GM23338 (cell line): ENCODE data around the gene CNOT6L. TPM values are rescaled to one million over a fixed set of nuclear protein-coding genes. Genes with fewer than 3 reads are reported as not detected.

Experiments used
- ATAC-seq: fragments of 200-7000 bp; cut with Tn5 transposase; 3 replicates; pipeline ENCODE4 v1.9.1; 2020
- DNase-seq: peaks from one replicate; pipeline ENCODE4 v3.0.0-alpha.2; 2015; ENCODE audit warnings: low spot score
- H2AFZ ChIP-seq: fragments of 200-600 bp; sonication (generic); 2 replicates; pipeline ENCODE4 v1.8.0; 2016; ENCODE audit warnings: antibody characterized with exemption, mild to moderate bottlenecking, moderate library complexity
- H3F3A ChIP-seq: fragments of 200-600 bp; sonication (generic); replicated peaks from 2 replicates; pipeline ENCODE4 v1.8.0; 2017; ENCODE audit warnings: antibody characterized with exemption, mixed run types, low read depth
- H3K27ac ChIP-seq: fragments of 200-600 bp; sonication (generic); 2 replicates; pipeline ENCODE4 v1.6.1; 2016; ENCODE audit warnings: low read depth
- H3K27me3 ChIP-seq: fragments of 200-600 bp; sonication (generic); 2 replicates; pipeline ENCODE4 v1.8.0; 2016; ENCODE audit warnings: mild to moderate bottlenecking, mixed run types, moderate library complexity; ENCODE audit not compliant: insufficient read depth
- H3K36me3 ChIP-seq: fragments of 200-600 bp; sonication (generic); 2 replicates; pipeline ENCODE4 v1.8.0; 2016; ENCODE audit warnings: mild to moderate bottlenecking; ENCODE audit not compliant: insufficient read depth
- H3K4me1 ChIP-seq: fragments of 200-600 bp; sonication (generic); 2 replicates; pipeline ENCODE4 v1.8.0; 2016; ENCODE audit warnings: mild to moderate bottlenecking, moderate library complexity; ENCODE audit not compliant: insufficient read depth
- H3K4me2 ChIP-seq: fragments of 200-600 bp; sonication (generic); 2 replicates; pipeline ENCODE4 v1.7.1; 2017; ENCODE audit warnings: mixed run types
- H3K4me3 ChIP-seq: fragments of 200-600 bp; sonication (generic); 2 replicates; pipeline ENCODE4 v1.6.1; 2016; ENCODE audit warnings: mixed run types
- H3K79me2 ChIP-seq: fragments of 200-600 bp; sonication (generic); replicated peaks from 2 replicates; pipeline ENCODE4 v1.8.0; 2017; ENCODE audit warnings: mild to moderate bottlenecking; ENCODE audit not compliant: insufficient read depth
- H3K9me2 ChIP-seq: fragments of 200-600 bp; sonication (generic); 2 replicates; pipeline ENCODE4 v1.8.0; 2017; ENCODE audit not compliant: insufficient read depth
- H4K20me1 ChIP-seq: fragments of 200-600 bp; sonication (generic); replicated peaks from 2 replicates; pipeline ENCODE4 v1.8.0; 2017; ENCODE audit warnings: mild to moderate bottlenecking; ENCODE audit not compliant: insufficient read depth
- H3K27ac Mint-ChIP-seq: 2 replicates; pipeline ENCODE4 v1.8.0; 2020; ENCODE audit warnings: inconsistent platforms, mild to moderate bottlenecking, moderate library complexity, mixed read lengths
- H3K27me3 Mint-ChIP-seq: 3 replicates; pipeline ENCODE4 v1.8.0; 2022; ENCODE audit warnings: low read depth, mild to moderate bottlenecking, moderate library complexity, mixed read lengths, inconsistent platforms; ENCODE audit not compliant: insufficient read depth, poor library complexity
- H3K36me3 Mint-ChIP-seq: 3 replicates; pipeline ENCODE4 v1.8.0; 2021; ENCODE audit warnings: low read depth, mild to moderate bottlenecking, inconsistent platforms, moderate library complexity, mixed read lengths
- H3K4me1 Mint-ChIP-seq: 3 replicates; pipeline ENCODE4 v1.8.0; 2020; ENCODE audit warnings: mild to moderate bottlenecking, inconsistent platforms, mixed read lengths
- H3K4me3 Mint-ChIP-seq: 3 replicates; pipeline ENCODE4 v1.8.0; 2021; ENCODE audit warnings: moderate library complexity, mild to moderate bottlenecking, inconsistent platforms, mixed read lengths
- H3K9me3 Mint-ChIP-seq: 3 replicates; pipeline ENCODE4 v1.8.0; 2020; ENCODE audit warnings: moderate library complexity, mild to moderate bottlenecking, inconsistent platforms, mixed read lengths
- CREB1 ChIP-seq: fragments of 250-450 bp; sonication (Bioruptor Pico); IDR thresholded peaks from 2 replicates; pipeline ENCODE4 v1.5.0; 2020; ENCODE audit warnings: low read depth, mild to moderate bottlenecking, moderate library complexity
- CTCF ChIP-seq, 2 experiments: fragments of 200-600 bp in 1 of 2; sonication (generic) in 1 of 2; conservative IDR thresholded peaks; 2 replicates each; pipeline versions ENCODE4 v1.5.1 to v1.6.1; 2016 to 2017; ENCODE audit warnings: antibody characterized with exemption in 2 of 2, low read depth in 2 of 2, mild to moderate bottlenecking in 2 of 2, moderate library complexity in 1 of 2
- EZH2 ChIP-seq: fragments of 200-600 bp; sonication (generic); IDR thresholded peaks from one replicate; pipeline ENCODE4 v1.8.0; 2017; ENCODE audit warnings: antibody characterized with exemption, mild to moderate bottlenecking, low read depth; ENCODE audit not compliant: unreplicated experiment
- EZH2phosphoT487 ChIP-seq: fragments of 200-600 bp; sonication (generic); IDR thresholded peaks from one replicate; pipeline ENCODE4 v1.8.1; 2018; ENCODE audit warnings: antibody characterized with exemption; ENCODE audit not compliant: unreplicated experiment
- STAT1 ChIP-seq: IDR thresholded peaks from one replicate; pipeline ENCODE4 v1.6.1; 2016; ENCODE audit warnings: antibody characterized with exemption; ENCODE audit not compliant: unreplicated experiment
- ZNF331 ChIP-seq: fragments of 250-450 bp; sonication (Bioruptor Pico); IDR thresholded peaks from 2 replicates; pipeline ENCODE4 v1.5.0; 2020; ENCODE audit warnings: low read depth, mild to moderate bottlenecking, moderate library complexity
- polyA plus RNA-seq: library from polyadenylated mRNA; unstranded; fragments of >200 nt; fragmentation: Nextera tagmentation; extraction: Ambion mirVana; gene quantifications from 2 replicates; pipeline ENCODE4 v1.2.1, GENCODE V29; 2016
- total RNA-seq: library from RNA; depleted of rRNA; stranded (reverse); fragments of >200 nt; shearing (Covaris generic); gene quantifications from 2 replicates; pipeline ENCODE4 v1.2.3, GENCODE V29; 2014
- TF ChIP-seq, protein P1 (sequence below): IDR thresholded peaks from one replicate; pipeline ENCODE4 v1.6.1; 2018; ENCODE audit warnings: antibody characterized with exemption; ENCODE audit not compliant: unreplicated experiment
- TF ChIP-seq, protein P2 (sequence below): fragments of 250-450 bp; sonication (Bioruptor Pico); IDR thresholded peaks from 2 replicates; pipeline ENCODE4 v1.5.0; 2020; ENCODE audit warnings: mild to moderate bottlenecking, moderate library complexity
- TF ChIP-seq, protein P3 (sequence below): IDR thresholded peaks from 2 replicates; pipeline ENCODE4 v1.6.1; 2016; ENCODE audit warnings: antibody characterized with exemption

Gene CNOT6L
- total and polyA plus RNA-seq, 2 experiments from 2014 or later = 3.2 to 13.9 TPM

DNA sequence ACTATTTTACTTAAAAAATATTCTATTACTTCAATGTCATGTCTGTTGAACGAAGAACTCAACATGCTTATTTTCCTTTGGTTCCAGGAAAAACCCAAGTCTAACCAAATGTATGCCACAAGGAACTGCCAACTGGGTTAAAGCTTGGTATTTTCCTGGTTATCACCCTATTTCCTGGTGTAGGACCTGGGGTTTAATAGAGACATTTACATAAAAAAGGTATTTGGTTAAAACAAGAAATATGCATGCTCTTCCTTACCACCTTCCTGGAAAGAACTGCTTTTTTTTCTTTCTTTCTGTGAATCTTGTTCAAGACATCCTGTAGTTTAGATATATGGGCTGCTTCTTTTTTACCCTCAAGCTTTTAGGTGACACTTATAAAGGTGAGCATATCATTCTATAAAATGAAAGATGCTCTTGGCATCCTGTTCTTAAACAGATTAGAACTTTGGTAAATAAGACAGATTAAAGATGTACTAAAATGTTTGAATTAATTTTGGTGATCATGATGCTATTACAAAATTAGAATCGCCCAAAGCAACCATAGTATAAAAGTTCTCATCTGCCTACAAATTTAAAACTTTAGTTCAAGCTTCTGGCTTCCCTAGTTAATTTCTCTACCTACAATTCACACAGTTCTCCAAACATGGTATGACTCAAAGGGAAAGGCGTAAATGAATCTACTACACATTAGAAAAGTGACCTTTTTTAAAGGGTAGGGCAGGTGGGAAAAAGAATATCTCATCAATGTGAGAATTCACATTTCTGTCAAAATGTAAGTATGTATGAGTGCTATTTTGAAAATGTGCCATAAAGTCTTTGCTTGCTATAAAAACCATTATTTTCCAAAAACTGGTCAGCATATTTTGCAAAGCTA, 103.5 kb downstream of the CNOT6L start:
- no peaks in the 10 kb centered on the region for H3F3A ChIP-seq
- H3K79me2 ChIP-seq = no peaks in the 10 kb centered on the region
- TF ChIP-seq EZH2 (no peak), CREB1 (CRISPR knock-in tag) (no peak), EZH2phosphoT487 (no peak), CTCF (conservative IDR thresholded peaks at IDR 0.05; ENCODE audit: low read depth in 2 of 2) (no peak), STAT1 (no peak), ZNF331 (CRISPR knock-in tag) (no peak)
- TF ChIP-seq, protein P1, sequence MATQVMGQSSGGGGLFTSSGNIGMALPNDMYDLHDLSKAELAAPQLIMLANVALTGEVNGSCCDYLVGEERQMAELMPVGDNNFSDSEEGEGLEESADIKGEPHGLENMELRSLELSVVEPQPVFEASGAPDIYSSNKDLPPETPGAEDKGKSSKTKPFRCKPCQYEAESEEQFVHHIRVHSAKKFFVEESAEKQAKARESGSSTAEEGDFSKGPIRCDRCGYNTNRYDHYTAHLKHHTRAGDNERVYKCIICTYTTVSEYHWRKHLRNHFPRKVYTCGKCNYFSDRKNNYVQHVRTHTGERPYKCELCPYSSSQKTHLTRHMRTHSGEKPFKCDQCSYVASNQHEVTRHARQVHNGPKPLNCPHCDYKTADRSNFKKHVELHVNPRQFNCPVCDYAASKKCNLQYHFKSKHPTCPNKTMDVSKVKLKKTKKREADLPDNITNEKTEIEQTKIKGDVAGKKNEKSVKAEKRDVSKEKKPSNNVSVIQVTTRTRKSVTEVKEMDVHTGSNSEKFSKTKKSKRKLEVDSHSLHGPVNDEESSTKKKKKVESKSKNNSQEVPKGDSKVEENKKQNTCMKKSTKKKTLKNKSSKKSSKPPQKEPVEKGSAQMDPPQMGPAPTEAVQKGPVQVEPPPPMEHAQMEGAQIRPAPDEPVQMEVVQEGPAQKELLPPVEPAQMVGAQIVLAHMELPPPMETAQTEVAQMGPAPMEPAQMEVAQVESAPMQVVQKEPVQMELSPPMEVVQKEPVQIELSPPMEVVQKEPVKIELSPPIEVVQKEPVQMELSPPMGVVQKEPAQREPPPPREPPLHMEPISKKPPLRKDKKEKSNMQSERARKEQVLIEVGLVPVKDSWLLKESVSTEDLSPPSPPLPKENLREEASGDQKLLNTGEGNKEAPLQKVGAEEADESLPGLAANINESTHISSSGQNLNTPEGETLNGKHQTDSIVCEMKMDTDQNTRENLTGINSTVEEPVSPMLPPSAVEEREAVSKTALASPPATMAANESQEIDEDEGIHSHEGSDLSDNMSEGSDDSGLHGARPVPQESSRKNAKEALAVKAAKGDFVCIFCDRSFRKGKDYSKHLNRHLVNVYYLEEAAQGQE = no peak
- TF ChIP-seq, protein P2, sequence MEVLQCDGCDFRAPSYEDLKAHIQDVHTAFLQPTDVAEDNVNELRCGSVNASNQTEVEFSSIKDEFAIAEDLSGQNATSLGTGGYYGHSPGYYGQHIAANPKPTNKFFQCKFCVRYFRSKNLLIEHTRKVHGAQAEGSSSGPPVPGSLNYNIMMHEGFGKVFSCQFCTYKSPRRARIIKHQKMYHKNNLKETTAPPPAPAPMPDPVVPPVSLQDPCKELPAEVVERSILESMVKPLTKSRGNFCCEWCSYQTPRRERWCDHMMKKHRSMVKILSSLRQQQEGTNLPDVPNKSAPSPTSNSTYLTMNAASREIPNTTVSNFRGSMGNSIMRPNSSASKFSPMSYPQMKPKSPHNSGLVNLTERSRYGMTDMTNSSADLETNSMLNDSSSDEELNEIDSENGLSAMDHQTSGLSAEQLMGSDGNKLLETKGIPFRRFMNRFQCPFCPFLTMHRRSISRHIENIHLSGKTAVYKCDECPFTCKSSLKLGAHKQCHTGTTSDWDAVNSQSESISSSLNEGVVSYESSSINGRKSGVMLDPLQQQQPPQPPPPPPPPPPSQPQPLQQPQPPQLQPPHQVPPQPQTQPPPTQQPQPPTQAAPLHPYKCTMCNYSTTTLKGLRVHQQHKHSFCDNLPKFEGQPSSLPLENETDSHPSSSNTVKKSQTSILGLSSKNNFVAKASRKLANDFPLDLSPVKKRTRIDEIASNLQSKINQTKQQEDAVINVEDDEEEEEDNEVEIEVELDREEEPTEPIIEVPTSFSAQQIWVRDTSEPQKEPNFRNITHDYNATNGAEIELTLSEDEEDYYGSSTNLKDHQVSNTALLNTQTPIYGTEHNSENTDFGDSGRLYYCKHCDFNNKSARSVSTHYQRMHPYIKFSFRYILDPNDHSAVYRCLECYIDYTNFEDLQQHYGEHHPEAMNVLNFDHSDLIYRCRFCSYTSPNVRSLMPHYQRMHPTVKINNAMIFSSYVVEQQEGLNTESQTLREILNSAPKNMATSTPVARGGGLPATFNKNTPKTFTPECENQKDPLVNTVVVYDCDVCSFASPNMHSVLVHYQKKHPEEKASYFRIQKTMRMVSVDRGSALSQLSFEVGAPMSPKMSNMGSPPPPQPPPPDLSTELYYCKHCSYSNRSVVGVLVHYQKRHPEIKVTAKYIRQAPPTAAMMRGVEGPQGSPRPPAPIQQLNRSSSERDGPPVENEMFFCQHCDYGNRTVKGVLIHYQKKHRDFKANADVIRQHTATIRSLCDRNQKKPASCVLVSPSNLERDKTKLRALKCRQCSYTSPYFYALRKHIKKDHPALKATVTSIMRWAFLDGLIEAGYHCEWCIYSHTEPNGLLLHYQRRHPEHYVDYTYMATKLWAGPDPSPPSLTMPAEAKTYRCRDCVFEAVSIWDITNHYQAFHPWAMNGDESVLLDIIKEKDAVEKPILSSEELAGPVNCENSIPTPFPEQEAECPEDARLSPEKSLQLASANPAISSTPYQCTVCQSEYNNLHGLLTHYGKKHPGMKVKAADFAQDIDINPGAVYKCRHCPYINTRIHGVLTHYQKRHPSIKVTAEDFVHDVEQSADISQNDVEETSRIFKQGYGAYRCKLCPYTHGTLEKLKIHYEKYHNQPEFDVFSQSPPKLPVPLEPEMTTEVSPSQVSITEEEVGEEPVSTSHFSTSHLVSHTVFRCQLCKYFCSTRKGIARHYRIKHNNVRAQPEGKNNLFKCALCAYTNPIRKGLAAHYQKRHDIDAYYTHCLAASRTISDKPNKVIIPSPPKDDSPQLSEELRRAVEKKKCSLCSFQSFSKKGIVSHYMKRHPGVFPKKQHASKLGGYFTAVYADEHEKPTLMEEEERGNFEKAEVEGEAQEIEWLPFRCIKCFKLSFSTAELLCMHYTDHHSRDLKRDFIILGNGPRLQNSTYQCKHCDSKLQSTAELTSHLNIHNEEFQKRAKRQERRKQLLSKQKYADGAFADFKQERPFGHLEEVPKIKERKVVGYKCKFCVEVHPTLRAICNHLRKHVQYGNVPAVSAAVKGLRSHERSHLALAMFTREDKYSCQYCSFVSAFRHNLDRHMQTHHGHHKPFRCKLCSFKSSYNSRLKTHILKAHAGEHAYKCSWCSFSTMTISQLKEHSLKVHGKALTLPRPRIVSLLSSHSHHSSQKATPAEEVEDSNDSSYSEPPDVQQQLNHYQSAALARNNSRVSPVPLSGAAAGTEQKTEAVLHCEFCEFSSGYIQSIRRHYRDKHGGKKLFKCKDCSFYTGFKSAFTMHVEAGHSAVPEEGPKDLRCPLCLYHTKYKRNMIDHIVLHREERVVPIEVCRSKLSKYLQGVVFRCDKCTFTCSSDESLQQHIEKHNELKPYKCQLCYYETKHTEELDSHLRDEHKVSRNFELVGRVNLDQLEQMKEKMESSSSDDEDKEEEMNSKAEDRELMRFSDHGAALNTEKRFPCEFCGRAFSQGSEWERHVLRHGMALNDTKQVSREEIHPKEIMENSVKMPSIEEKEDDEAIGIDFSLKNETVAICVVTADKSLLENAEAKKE = no peak
- TF ChIP-seq, protein P3, sequence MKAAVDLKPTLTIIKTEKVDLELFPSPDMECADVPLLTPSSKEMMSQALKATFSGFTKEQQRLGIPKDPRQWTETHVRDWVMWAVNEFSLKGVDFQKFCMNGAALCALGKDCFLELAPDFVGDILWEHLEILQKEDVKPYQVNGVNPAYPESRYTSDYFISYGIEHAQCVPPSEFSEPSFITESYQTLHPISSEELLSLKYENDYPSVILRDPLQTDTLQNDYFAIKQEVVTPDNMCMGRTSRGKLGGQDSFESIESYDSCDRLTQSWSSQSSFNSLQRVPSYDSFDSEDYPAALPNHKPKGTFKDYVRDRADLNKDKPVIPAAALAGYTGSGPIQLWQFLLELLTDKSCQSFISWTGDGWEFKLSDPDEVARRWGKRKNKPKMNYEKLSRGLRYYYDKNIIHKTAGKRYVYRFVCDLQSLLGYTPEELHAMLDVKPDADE = no peak
- Mint-ChIP-seq H3K4me1 (peaks cover 43% of the 10 kb centered on the region), H3K27ac (peak overlapping the region; percentile 79), H3K27me3 (no peaks in the 10 kb centered on the region), H3K9me3 (no peaks in the 10 kb centered on the region), H3K36me3 (no peaks in the 10 kb centered on the region), H3K4me3 (no peak overlapping the region)
- H2AFZ ChIP-seq = no peak overlapping the region
- H3K4me2 ChIP-seq = peak overlapping the region; percentile 8; the same call in 1 of the 2 replicates
- ATAC-seq (no peak), DNase-seq (no peak)
- no peaks in the 10 kb centered on the region for H3K36me3 ChIP-seq
- H3K9me2 ChIP-seq = no peaks in the 10 kb centered on the region
- no peak overlapping the region for H3K4me3 ChIP-seq
- no peaks in the 10 kb centered on the region for H3K27me3 ChIP-seq
- no peaks in the 10 kb centered on the region for H4K20me1 ChIP-seq
- no peak overlapping the region for H3K27ac ChIP-seq
- H3K4me1 ChIP-seq = peaks cover 24% of the 10 kb centered on the region
